NCI-H2029 treated with DMSO at 0.1 percent for 48 hours (cell line): Measurements from ENCODE around the gene ZNF177.
"Not testable (repeated sequence)": the region's sequence is repeated elsewhere in the genome, so short reads cannot be mapped to it uniquely, and the experiment has no call there.

Experiments used
- DNase-seq: peaks from one replicate; lab custom pipeline; 2025; lab: John Stamatoyannopoulos, UW

Gene ZNF177

GRCh38 chr19:9362905-9363304, at the start of gene ZNF177:
TSS of gene ZNF177 (plus strand) at chr19:9363013. CDS start at chr19:9378312, 15,299 bp downstream.
- DNase-seq, result no peak

GRCh38 chr19:9313756-9314155, 49.1 kb upstream of the ZNF177 start:
- DNase-seq, result no peak

- no peak for DNase-seq
Measured at GRCh38 chr19:9321338-9321737, 41.5 kb upstream of the ZNF177 start.

GRCh38 chr19:9321756-9322155, 41.1 kb upstream of the ZNF177 start:
- not testable (repeated sequence) for DNase-seq

GRCh38 chr19:9322201-9322600, 40.6 kb upstream of the ZNF177 start:
- DNase-seq, result not testable (repeated sequence)

- peak; percentile 80 for DNase-seq
Measured at GRCh38 chr19:9323557-9323918, 39.3 kb upstream of the ZNF177 start.

- peak; percentile 85 for DNase-seq
Measured at GRCh38 chr19:9323919-9324583, 38.8 kb upstream of the ZNF177 start, which contains the start of gene ZNF559. TSS of gene ZNF559 (plus strand) at chr19:9324179. CDS start at chr19:9338550, 14,371 bp downstream.

GRCh38 chr19:9324584-9324962, 38.2 kb upstream of the ZNF177 start:
- DNase-seq, result no peak

GRCh38 chr19:9329999-9330398, 32.8 kb upstream of the ZNF177 start:
- no peak for DNase-seq

- no peak for DNase-seq
Measured at GRCh38 chr19:9342610-9343304, 20.1 kb upstream of the ZNF177 start.

- DNase-seq, result no peak
Measured at GRCh38 chr19:9345005-9345404, 17.8 kb upstream of the ZNF177 start.

GRCh38 chr19:9348253-9348652, 14.6 kb upstream of the ZNF177 start:
- DNase-seq, result no peak

- no peak for DNase-seq
Measured at GRCh38 chr19:9348671-9349070, 14.1 kb upstream of the ZNF177 start.

- no peak for DNase-seq
Measured at GRCh38 chr19:9352505-9352904, 10.3 kb upstream of the ZNF177 start.

GRCh38 chr19:9353011-9353410, 9.8 kb upstream of the ZNF177 start:
- no peak for DNase-seq

GRCh38 chr19:9354651-9355050, 8.2 kb upstream of the ZNF177 start:
- no peak for DNase-seq

GRCh38 chr19:9370738-9371619, 8.2 kb downstream of the ZNF177 start:
- no peak for DNase-seq

- DNase-seq, result no peak
Measured at GRCh38 chr19:9381361-9381785, 18.6 kb downstream of the ZNF177 start.

- no peak for DNase-seq
Measured at GRCh38 chr19:9406798-9407352, 44.1 kb downstream of the ZNF177 start.

- DNase-seq, result no peak
Measured at GRCh38 chr19:9407827-9408226, 45.0 kb downstream of the ZNF177 start.

- DNase-seq, result no peak
Measured at GRCh38 chr19:9413240-9413954, 50.6 kb downstream of the ZNF177 start.

GRCh38 chr19:9427941-9428340, 65.1 kb downstream of the ZNF177 start:
- DNase-seq, result no peak
